IMR-90 (cell line): Measurements from ENCODE around the gene NTRK3. TPM values are rescaled to one million over a fixed set of nuclear protein-coding genes. Genes with fewer than 3 reads are reported as not detected.

ENCODE experiments used
- ATAC-seq: fragments of 200-7000 bp; cut with Tn5 transposase; 2 replicates; pipeline ENCODE4 v1.9.1; 2020; ENCODE audit warnings: low read depth, mild to moderate bottlenecking, moderate library complexity
- BruUV-seq: library from RNA; stranded (reverse); fragments of 400-500 nt; replicated peaks from 2 replicates; lab custom pipeline; 2021; lab: Mats Ljungman, UMichigan
- CTCF ChIA-PET: fragments of 300-600 bp; formaldehyde crosslinking; extraction: SDS; loops from one replicate; lab custom pipeline; 2021; ENCODE audit warnings: antibody characterized with exemption; lab: Yijun Ruan, JAX
- POLR2A ChIA-PET: fragments of 300-600 bp; sonication (Branson Sonifier 250); formaldehyde crosslinking; loops from one replicate; lab custom pipeline; 2022; ENCODE audit warnings: antibody characterized with exemption; ENCODE audit not compliant: unreplicated experiment; lab: Charles Lee
- DNase-seq: peaks from one replicate; pipeline ENCODE4 v3.0.0; 2013
- H2AFZ ChIP-seq: replicated peaks from 2 replicates; pipeline ENCODE3; 2013; ENCODE audit warnings: low read length, mild to moderate bottlenecking; ENCODE audit not compliant: poor library complexity
- H2AK5ac ChIP-seq: 2 replicates; pipeline ENCODE4 v1.6.1; 2013; ENCODE audit warnings: low read depth, low read length, inconsistent platforms
- H2AK9ac ChIP-seq: replicated peaks from 2 replicates; pipeline ENCODE3; 2013; ENCODE audit warnings: mild to moderate bottlenecking, low read depth, low read length, moderate library complexity; ENCODE audit not compliant: poor library complexity
- H2BK120ac ChIP-seq: 2 replicates; pipeline ENCODE4 v1.6.1; 2013; ENCODE audit warnings: low read depth, low read length, inconsistent platforms
- H2BK15ac ChIP-seq: 3 replicates; pipeline ENCODE4 v1.6.1; 2013; ENCODE audit warnings: low read depth, low read length, inconsistent platforms
- H2BK20ac ChIP-seq: 2 replicates; pipeline ENCODE4 v1.6.1; 2013; ENCODE audit warnings: low read depth, mild to moderate bottlenecking, inconsistent platforms, low read length, moderate library complexity
- H2BK5ac ChIP-seq: 2 replicates; pipeline ENCODE4 v1.6.1; 2013; ENCODE audit warnings: mild to moderate bottlenecking, low read depth, low read length, inconsistent platforms; ENCODE audit not compliant: poor library complexity, severe bottlenecking
- H3K14ac ChIP-seq: replicated peaks from 2 replicates; pipeline ENCODE4 v1.6.1; 2013; ENCODE audit warnings: low read depth, low read length, inconsistent platforms
- H3K18ac ChIP-seq: 2 replicates; pipeline ENCODE4 v1.6.1; 2013; ENCODE audit warnings: low read depth, low read length, control low read depth
- H3K23ac ChIP-seq: 2 replicates; pipeline ENCODE4 v1.6.1; 2013; ENCODE audit warnings: low read depth, low read length, inconsistent platforms
- H3K27ac ChIP-seq: 2 replicates; pipeline ENCODE4 v1.5.1; 2013; ENCODE audit warnings: mild to moderate bottlenecking, control low read depth, low read length; ENCODE audit not compliant: insufficient read depth
- H3K27me3 ChIP-seq: 2 replicates; pipeline ENCODE4 v1.6.1; 2013; ENCODE audit warnings: low read length; ENCODE audit not compliant: control insufficient read depth, insufficient read depth
- H3K36me3 ChIP-seq: 2 replicates; pipeline ENCODE4 v1.6.1; 2013; ENCODE audit warnings: low read length, mixed read lengths; ENCODE audit not compliant: control insufficient read depth, insufficient read depth
- H3K4ac ChIP-seq: 2 replicates; pipeline ENCODE4 v1.6.1; 2013; ENCODE audit warnings: low read depth, low read length, inconsistent platforms
- H3K4me1 ChIP-seq: 2 replicates; pipeline ENCODE4 v1.6.1; 2013; ENCODE audit warnings: low read length, mixed read lengths; ENCODE audit not compliant: control insufficient read depth, insufficient read depth
- H3K4me2 ChIP-seq: 2 replicates; pipeline ENCODE4 v1.6.1; 2013; ENCODE audit warnings: low read depth, mild to moderate bottlenecking, control low read depth, low read length, moderate library complexity
- H3K4me3 ChIP-seq: 2 replicates; pipeline ENCODE4 v1.5.1; 2013; ENCODE audit warnings: low read depth, mild to moderate bottlenecking, control low read depth, low read length, moderate library complexity; ENCODE audit not compliant: insufficient read depth
- H3K56ac ChIP-seq: 2 replicates; pipeline ENCODE4 v1.6.1; 2013; ENCODE audit warnings: low read length, inconsistent platforms; ENCODE audit not compliant: insufficient read depth; ENCODE audit errors: extremely low read depth
- H3K79me1 ChIP-seq, 2 experiments: 2 replicates each; pipeline ENCODE4 v1.6.1; 2013; ENCODE audit warnings: low read length in 2 of 2, inconsistent platforms in 1 of 2, low read depth in 1 of 2
- H3K9ac ChIP-seq: 2 replicates; pipeline ENCODE4 v1.6.1; 2013; ENCODE audit warnings: low read depth, low read length, control low read depth
- H3K9me1 ChIP-seq: 2 replicates; pipeline ENCODE4 v1.6.1; 2013; ENCODE audit warnings: low read length, inconsistent platforms; ENCODE audit not compliant: insufficient read depth
- H3K9me3 ChIP-seq: 2 replicates; pipeline ENCODE4 v1.6.1; 2013; ENCODE audit warnings: low read length; ENCODE audit not compliant: control insufficient read depth, insufficient read depth
- H4K20me1 ChIP-seq: 2 replicates; pipeline ENCODE4 v1.6.1; 2013; ENCODE audit warnings: low read length, inconsistent platforms; ENCODE audit not compliant: insufficient read depth
- H4K5ac ChIP-seq: 2 replicates; pipeline ENCODE4 v1.6.1; 2013; ENCODE audit warnings: mild to moderate bottlenecking, low read depth, low read length, control low read depth
- H4K8ac ChIP-seq, 2 experiments: 2 replicates each; pipeline ENCODE4 v1.6.1; 2013; ENCODE audit warnings: low read depth in 2 of 2, low read length in 2 of 2, control low read depth in 1 of 2, inconsistent platforms in 1 of 2
- H4K91ac ChIP-seq: 2 replicates; pipeline ENCODE4 v1.6.1; 2013; ENCODE audit warnings: low read depth, low read length, inconsistent platforms; ENCODE audit not compliant: insufficient read depth
- BHLHE40 ChIP-seq: fragments of 150-350 bp; IDR thresholded peaks from 2 replicates; pipeline ENCODE4 v1.6.1; 2016; ENCODE audit warnings: mild to moderate bottlenecking, low read depth, low read length
- CHD1 ChIP-seq: IDR thresholded peaks from 2 replicates; pipeline ENCODE4 v1.6.1; 2012; ENCODE audit warnings: low read depth, low read length, improper control_type of control experiment
- ELK1 ChIP-seq: fragments of 150-350 bp; IDR thresholded peaks from 2 replicates; pipeline ENCODE4 v1.6.1; 2016; ENCODE audit warnings: low read depth, mild to moderate bottlenecking, low read length, moderate library complexity, borderline replicate concordance
- FOS ChIP-seq: fragments of 150-350 bp; IDR thresholded peaks from 2 replicates; pipeline ENCODE4 v1.6.1; 2016; ENCODE audit warnings: low read depth, low read length
- MAFK ChIP-seq: IDR thresholded peaks from 2 replicates; pipeline ENCODE4 v1.6.1; 2012; ENCODE audit warnings: low read depth, low read length, improper control_type of control experiment
- MAZ ChIP-seq: IDR thresholded peaks from 2 replicates; pipeline ENCODE4 v1.6.1; 2012; ENCODE audit warnings: low read depth, mild to moderate bottlenecking, low read length, improper control_type of control experiment, moderate library complexity, borderline replicate concordance
- MXI1 ChIP-seq: IDR thresholded peaks from 2 replicates; pipeline ENCODE4 v1.6.1; 2012; ENCODE audit warnings: low read depth, mild to moderate bottlenecking, low read length, moderate library complexity, borderline replicate concordance
- NFE2L2 ChIP-seq: fragments of 150-350 bp; IDR thresholded peaks from 2 replicates; pipeline ENCODE4 v1.6.1; 2016; ENCODE audit warnings: low read depth, mild to moderate bottlenecking, low read length
- RFX5 ChIP-seq: IDR thresholded peaks from 2 replicates; pipeline ENCODE4 v1.8.0; 2012; ENCODE audit warnings: low read depth, mild to moderate bottlenecking, low read length, moderate library complexity
- USF2 ChIP-seq: fragments of 150-350 bp; IDR thresholded peaks from 2 replicates; pipeline ENCODE4 v1.6.1; 2017; ENCODE audit warnings: mild to moderate bottlenecking, antibody characterized with exemption, low read length, low read depth
- WGBS, 2 experiments: methylation state at CpG; one replicate each; pipeline versions ENCODE4 v1.1.5 to v1.1.7; 2013; ENCODE audit warnings: missing lambda C conversion rate in 2 of 2; ENCODE audit not compliant: insufficient read length in 1 of 2; ENCODE audit errors: extremely low coverage in 2 of 2; 5-methylcytosine and 5-hydroxymethylcytosine counted together
- dilution Hi-C: fragments of 300-500 bp; cut with HindIII; formaldehyde crosslinking; loops from one replicate; pipeline ENCODE4 v1.14.3; 2018; ENCODE audit warnings: low sequenced_read_pairs; ENCODE audit not compliant: unreplicated experiment
- in situ Hi-C: fragments of 300-500 bp; cut with MboI; formaldehyde crosslinking; loops from 3 replicates; pipeline ENCODE4 v1.14.3; 2019; ENCODE audit warnings: low sequenced_read_pairs, inconsistent platforms, mixed read lengths
- intact Hi-C: fragments of 100-400 bp; cut with micrococcal nuclease; formaldehyde crosslinking; loops from 2 replicates; pipeline ENCODE4 v1.10.0; 2022
- polyA plus RNA-seq, 3 experiments: library from polyadenylated mRNA; depleted of rRNA; stranded (reverse); fragments of >200 nt; gene quantifications; 2 replicates each; pipeline ENCODE4 v1.2.3, GENCODE V29; 2012; ENCODE audit warnings: low replicate concordance in 1 of 3
- total RNA-seq: library from RNA; depleted of rRNA; stranded (reverse); fragments of >200 nt; gene quantifications from 2 replicates; pipeline ENCODE4 v1.2.3, GENCODE V29; 2012

The NTRK3 gene
- total and polyA plus RNA-seq, 2 of the 4 experiments (the other 2 are of a cell fraction), result under 0.01 to 0.15 TPM

- no peak overlapping the region for H3K4me2 ChIP-seq
- ATAC-seq (no peak), DNase-seq (no peak)
- no peak overlapping the region for H2AK5ac ChIP-seq
- H3K9me1 ChIP-seq, result no peaks in the 10 kb centered on the region
- no CpG with 5 or more reads among the region's 4 CpGs for WGBS, 2 experiments
- H3K4me3 ChIP-seq, result no peak overlapping the region
- TF ChIP-seq NFE2L2 (no peak), MAFK (no peak), USF2 (no peak), ELK1 (no peak), MAZ (no peak), MXI1 (no peak), FOS (no peak), RFX5 (no peak), CHD1 (no peak), BHLHE40 (no peak)
- dilution Hi-C loops (no loop called here), intact Hi-C loops (no loop called here), in situ Hi-C loops (no loop called here)
- H3K79me1 ChIP-seq, result no peaks in the 10 kb centered on the region
- H2BK120ac ChIP-seq, result no peak overlapping the region
- no peaks in the 10 kb centered on the region for H3K27me3 ChIP-seq
- no peak overlapping the region for H4K8ac ChIP-seq
- H3K36me3 ChIP-seq, result no peaks in the 10 kb centered on the region
- no peaks in the 10 kb centered on the region for H4K20me1 ChIP-seq
- H3K4me1 ChIP-seq, result no peaks in the 10 kb centered on the region
- no peak overlapping the region for H3K18ac ChIP-seq
- BruUV-seq, result no TSS peak
- no peak overlapping the region for H3K56ac ChIP-seq
- no peak overlapping the region for H3K23ac ChIP-seq
- H2BK15ac ChIP-seq, result no peak overlapping the region
- no peak overlapping the region for H4K5ac ChIP-seq
- no peak overlapping the region for H4K91ac ChIP-seq
- no peak overlapping the region for H2BK20ac ChIP-seq
- no peak overlapping the region for H2AFZ ChIP-seq
- no peak overlapping the region for H2AK9ac ChIP-seq
- ChIA-PET CTCF (no interaction called here), POLR2A (no interaction called here)
- no peak overlapping the region for H3K4ac ChIP-seq
- no peak overlapping the region for H3K27ac ChIP-seq
- no peak overlapping the region for H2BK5ac ChIP-seq
- H3K9ac ChIP-seq, result no peak overlapping the region
- H3K9me3 ChIP-seq, result peaks cover 30% of the 10 kb centered on the region
- no peak overlapping the region for H3K14ac ChIP-seq
Observed at GRCh38 chr15:88204584-88204983, 52.0 kb downstream of the NTRK3 start.
